NCI-H82 (cell line): Measurements from ENCODE around the gene RUVBL2.
"Not testable (repeated sequence)": the region's sequence is repeated elsewhere in the genome, so short reads cannot be mapped to it uniquely, and the experiment has no call there.

Experiments used
- DNase-seq: peaks from one replicate; lab custom pipeline; 2025; lab: John Stamatoyannopoulos, UW

The RUVBL2 gene

GRCh38 chr19:49049834-49050233 lies 56.1 kb downstream of the RUVBL2 start:
- DNase-seq, result not testable (repeated sequence)

DNA sequence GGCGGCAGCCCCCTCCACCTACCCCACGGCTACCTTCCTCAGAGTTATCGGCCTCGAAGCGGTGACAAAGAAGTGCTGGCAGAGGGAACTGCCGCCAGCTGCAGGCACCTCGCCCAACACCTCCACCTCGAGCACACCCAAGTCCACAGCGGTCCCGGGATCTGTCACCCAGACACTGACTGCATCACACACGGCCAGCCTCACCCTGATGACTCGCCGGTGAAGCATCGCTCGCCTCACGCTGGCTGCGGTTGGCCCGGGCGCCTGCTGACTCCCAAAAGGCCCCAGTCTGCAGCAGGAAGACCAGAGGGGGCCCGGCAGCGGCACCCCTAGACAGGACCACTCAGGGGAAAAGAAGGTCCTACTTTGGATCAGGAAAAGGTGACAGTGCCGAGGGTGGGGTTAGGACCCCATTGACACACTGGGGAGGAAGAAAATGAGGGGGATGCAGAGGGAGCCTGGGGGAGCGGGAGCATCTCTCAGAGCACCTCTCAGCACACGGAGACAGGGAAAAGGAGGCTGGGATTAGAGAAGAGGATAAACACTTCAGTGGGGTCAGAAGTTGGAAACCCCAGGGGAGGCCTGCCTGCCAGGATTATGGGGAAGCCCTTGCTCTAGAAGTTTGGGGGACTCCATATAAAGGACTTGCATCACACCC lies 56.8 kb downstream of the RUVBL2 start:
- not testable (repeated sequence) for DNase-seq

DNA sequence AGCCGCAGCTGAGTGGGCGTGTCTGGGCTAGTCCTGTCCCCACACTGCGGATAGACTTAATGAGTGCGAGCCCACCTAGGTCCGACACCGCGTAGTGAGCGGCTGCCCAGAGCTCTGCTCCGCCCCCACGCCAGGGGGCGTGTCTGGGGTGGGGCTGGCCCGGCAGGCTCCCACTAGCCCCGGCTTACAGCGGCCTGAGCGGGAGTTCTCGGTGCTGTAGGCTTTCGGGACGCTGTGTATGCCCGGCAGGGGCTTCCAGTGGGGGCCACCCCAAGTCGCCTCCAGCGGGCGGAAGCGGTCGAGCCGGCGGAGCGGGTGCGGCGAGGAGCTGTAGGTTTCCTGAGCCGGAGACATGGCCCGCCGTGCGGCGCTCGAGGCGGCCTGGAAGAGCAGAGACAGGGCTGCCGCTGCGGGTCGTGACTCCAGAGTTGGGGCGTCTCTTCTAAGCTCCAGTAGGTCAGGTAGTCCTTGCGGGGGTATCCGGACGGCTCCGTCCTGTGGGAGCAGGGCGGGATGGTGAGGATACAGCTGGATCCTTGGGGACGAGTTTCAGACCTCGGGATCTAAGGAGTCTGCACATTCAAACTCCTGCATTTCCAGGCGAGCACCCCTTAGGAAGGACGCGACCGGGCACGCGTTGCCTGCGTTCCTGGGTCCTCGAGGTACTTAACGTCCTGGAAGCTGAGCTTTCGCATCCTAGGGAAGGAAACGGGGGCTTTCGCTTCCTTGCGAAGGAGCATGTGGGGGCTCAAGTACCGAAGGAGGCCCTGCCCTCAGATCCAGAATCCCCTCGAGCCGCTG lies 62.6 kb downstream of the RUVBL2 start:
- peak; percentile 78 for DNase-seq

DNA sequence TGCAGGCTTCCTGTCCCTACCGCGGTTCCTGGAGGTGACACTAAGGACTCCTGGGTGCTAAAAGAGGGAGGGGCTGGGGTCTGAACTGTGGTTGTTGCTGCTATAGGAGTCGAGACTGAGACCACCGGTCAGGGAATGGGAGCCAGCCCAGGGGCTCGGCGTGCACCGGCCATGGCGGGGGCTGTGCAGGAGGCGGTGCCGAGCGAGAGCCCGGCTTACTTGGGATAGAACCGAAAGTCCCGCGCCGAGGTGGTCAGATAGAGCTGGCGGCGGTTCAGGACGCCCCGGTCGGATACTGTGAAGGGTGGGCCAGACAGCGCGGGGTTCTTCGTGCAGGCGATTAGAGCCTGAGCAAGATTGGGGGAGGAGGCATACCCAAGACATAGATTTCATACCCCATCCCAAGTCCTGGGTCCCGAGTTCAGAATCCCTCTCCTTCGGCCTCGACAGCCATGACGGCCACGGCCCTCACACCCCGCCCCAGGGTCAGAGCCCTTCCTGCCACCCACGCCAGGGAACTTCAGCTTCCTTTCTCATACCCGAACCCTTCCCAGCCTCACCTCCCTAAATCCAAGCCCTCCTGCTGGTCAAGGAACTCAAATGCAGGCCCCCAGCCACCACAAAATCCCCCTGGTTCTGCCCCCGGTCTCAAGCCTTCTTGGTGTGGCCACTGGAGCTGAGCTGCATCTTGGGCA lies 63.4 kb downstream of the RUVBL2 start:
- not testable (repeated sequence) for DNase-seq

GRCh38 chr19:49057636-49058234 lies 64.0 kb downstream of the RUVBL2 start, which contains the start of gene CGB7:
TSS of gene CGB7 (minus strand) at chr19:49057749. CDS start at chr19:49055375, 2,374 bp downstream.
- DNase-seq, result peak; percentile 88

DNA sequence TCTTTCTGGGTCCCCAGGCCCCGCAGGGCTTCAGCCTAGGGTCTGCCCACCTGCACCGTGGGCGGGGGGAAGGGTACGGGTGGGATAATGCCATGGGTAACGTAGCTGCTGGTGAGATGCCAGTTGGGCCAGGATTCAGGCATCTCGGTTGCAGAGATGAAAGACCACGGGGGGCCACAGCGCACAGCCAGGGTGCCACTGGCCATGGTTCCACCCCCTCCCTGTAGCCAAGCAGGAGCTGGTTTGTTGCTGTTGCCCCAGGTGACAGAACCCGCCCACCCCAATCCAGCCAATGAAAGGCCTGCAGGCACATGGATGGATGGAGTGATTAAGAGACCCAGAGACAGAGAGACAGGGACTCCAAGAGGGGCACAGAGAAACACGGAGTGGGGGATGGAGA lies 64.9 kb downstream of the RUVBL2 start:
- peak; percentile 73 for DNase-seq

DNA sequence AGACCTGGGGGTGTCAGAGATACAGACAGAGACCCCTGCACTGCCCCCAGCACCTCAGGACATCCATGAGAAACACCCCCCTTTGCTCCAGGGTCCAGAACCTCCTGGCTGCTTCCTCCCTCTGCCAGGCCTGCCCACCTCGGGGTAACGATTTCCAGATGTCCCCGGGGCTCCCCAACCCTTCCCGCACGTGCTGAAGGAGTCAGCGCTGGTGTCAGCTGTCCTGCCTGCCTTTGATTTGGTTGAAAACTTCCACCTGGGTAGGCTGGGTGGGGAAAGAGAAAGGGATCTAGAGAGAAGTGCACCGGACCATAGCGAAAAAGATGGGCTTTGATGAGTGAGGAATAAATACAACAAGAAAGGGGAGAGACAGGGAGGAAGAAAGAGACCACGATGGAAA lies 65.4 kb downstream of the RUVBL2 start:
- no peak for DNase-seq

- DNase-seq, result no peak
These were observed 67.3 kb downstream of the RUVBL2 start for GRCh38 chr19:49061000-49061399.

DNA sequence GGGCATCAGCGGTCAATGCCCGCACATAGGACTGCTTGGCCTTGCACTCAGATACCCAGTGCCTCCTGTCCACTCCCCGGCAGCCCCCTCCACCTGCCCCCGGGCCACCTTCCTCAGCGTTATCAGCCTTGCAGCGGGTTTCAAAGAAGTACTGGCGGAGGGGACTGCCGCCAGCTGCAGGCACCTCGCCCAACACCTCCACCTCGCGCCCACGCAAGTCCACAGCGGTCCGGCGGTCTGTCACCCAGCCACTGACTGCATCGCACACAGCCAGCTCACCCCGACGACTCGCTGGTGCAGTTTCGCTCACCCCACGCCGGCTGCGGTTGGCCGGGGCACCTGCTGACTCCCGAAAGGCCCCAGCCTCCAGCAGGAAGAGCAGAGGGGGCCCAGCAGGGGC lies 67.8 kb downstream of the RUVBL2 start:
- DNase-seq, result no peak

- DNase-seq, result no peak
These were observed 70.4 kb downstream of the RUVBL2 start for GRCh38 chr19:49064029-49064629.

GRCh38 chr19:49064768-49065611 lies 71.3 kb downstream of the RUVBL2 start, which contains the start of gene NTF4:
TSS of gene NTF4 (minus strand) at chr19:49064818. CDS start at chr19:49061997, 2,821 bp downstream.
- DNase-seq, result peak; percentile 43
